Fibroblast of the conjunctiva (primary cell): ENCODE results near the gene NTMT1.
"Not testable (repeated sequence)": the region's sequence is repeated elsewhere in the genome, so short reads cannot be mapped to it uniquely, and the experiment has no call there.

Experiments
- DNase-seq: peaks from one replicate; pipeline ENCODE4 v3.0.0-alpha.2; 2010; ENCODE audit warnings: low read depth

NTMT1 gene

GRCh38 chr9:129615407-129616285 lies 10.3 kb upstream of the NTMT1 start:
- no peak for DNase-seq

- no peak for DNase-seq
These were observed 8.8 kb upstream of the NTMT1 start for GRCh38 chr9:129617167-129617566.

- DNase-seq = no peak
These were observed 5.9 kb upstream of the NTMT1 start for GRCh38 chr9:129619787-129620668.

- no peak for DNase-seq
These were observed 5.2 kb upstream of the NTMT1 start, which contains the start of gene C9orf50 for GRCh38 chr9:129620669-129621295. Gene C9orf50, minus strand, starts transcription at chr9:129621101. Its CDS starts 527 bp downstream, at chr9:129620574.

- no peak for DNase-seq
These were observed 2.6 kb upstream of the NTMT1 start for GRCh38 chr9:129623331-129623730.

GRCh38 chr9:129624168-129624759 lies 1.7 kb upstream of the NTMT1 start:
- no peak for DNase-seq

- no peak for DNase-seq
These were observed 1.0 kb upstream of the NTMT1 start for GRCh38 chr9:129624947-129625346.

GRCh38 chr9:129626625-129627284 lies 792 bp downstream of the NTMT1 start:
- DNase-seq = no peak

- DNase-seq = no peak
These were observed 1.8 kb downstream of the NTMT1 start for GRCh38 chr9:129627556-129628440.

GRCh38 chr9:129628709-129629108 lies 2.7 kb downstream of the NTMT1 start:
- no peak for DNase-seq

GRCh38 chr9:129629251-129629820 lies 3.4 kb downstream of the NTMT1 start:
- DNase-seq = no peak

GRCh38 chr9:129630967-129631673 lies 5.2 kb downstream of the NTMT1 start:
- DNase-seq = no peak

GRCh38 chr9:129631674-129632129 lies 5.7 kb downstream of the NTMT1 start:
- no peak for DNase-seq

GRCh38 chr9:129632460-129632859 lies 6.5 kb downstream of the NTMT1 start:
- no peak for DNase-seq

GRCh38 chr9:129633207-129633606 lies 7.2 kb downstream of the NTMT1 start:
- no peak for DNase-seq

GRCh38 chr9:129633848-129634247 lies 7.9 kb downstream of the NTMT1 start:
- DNase-seq = no peak

GRCh38 chr9:129635099-129636065 lies 9.4 kb downstream of the NTMT1 start:
- no peak for DNase-seq

- DNase-seq = not testable (repeated sequence)
These were observed 10.4 kb downstream of the NTMT1 start for GRCh38 chr9:129636343-129636742.
